Measurements from ENCODE around the gene SV2C.
"Not testable (repeated sequence)": the region's sequence is repeated elsewhere in the genome, so short reads cannot be mapped to it uniquely, and the experiment has no call there.

SV2C gene

GRCh38 chr5:76298852-76299251 lies 215.7 kb downstream of the SV2C start:
- no peak for DNase-seq (ENCODE audit: low read depth in 2 of 2)

GRCh38 chr5:76299592-76299991 lies 216.4 kb downstream of the SV2C start:
- no peak for DNase-seq (ENCODE audit: low read depth in 2 of 2)

- not testable (repeated sequence) for DNase-seq (ENCODE audit: low read depth in 2 of 2)
Observed at GRCh38 chr5:76301932-76302331, 218.7 kb downstream of the SV2C start.

- DNase-seq (ENCODE audit: low read depth in 2 of 2) = not testable (repeated sequence)
Observed at GRCh38 chr5:76302661-76303060, 219.5 kb downstream of the SV2C start.

- DNase-seq (ENCODE audit: low read depth in 2 of 2) = peak in 1 of 2 donors; percentile 4
Observed at GRCh38 chr5:76303921-76304320, 220.7 kb downstream of the SV2C start.

GRCh38 chr5:76305269-76305668 lies 222.1 kb downstream of the SV2C start:
- DNase-seq (ENCODE audit: low read depth in 2 of 2) = no peak

GRCh38 chr5:76305775-76306174 lies 222.6 kb downstream of the SV2C start:
- DNase-seq (ENCODE audit: low read depth in 2 of 2) = no peak

GRCh38 chr5:76310208-76310607 lies 227.0 kb downstream of the SV2C start:
- DNase-seq (ENCODE audit: low read depth in 2 of 2) = no peak

GRCh38 chr5:76312783-76313182 lies 229.6 kb downstream of the SV2C start:
- no peak for DNase-seq (ENCODE audit: low read depth in 2 of 2)

- DNase-seq (ENCODE audit: low read depth in 2 of 2) = no peak
Observed at GRCh38 chr5:76314643-76315042, 231.5 kb downstream of the SV2C start.

- DNase-seq (ENCODE audit: low read depth in 2 of 2) = no peak
Observed at GRCh38 chr5:76319673-76320072, 236.5 kb downstream of the SV2C start.

GRCh38 chr5:76323494-76323893 lies 240.3 kb downstream of the SV2C start:
- not testable (repeated sequence) for DNase-seq (ENCODE audit: low read depth in 2 of 2)

- no peak for DNase-seq (ENCODE audit: low read depth in 2 of 2)
Observed at GRCh38 chr5:76325326-76325725, 242.1 kb downstream of the SV2C start.

- no peak for DNase-seq (ENCODE audit: low read depth in 2 of 2)
Observed at GRCh38 chr5:76325876-76326491, 242.8 kb downstream of the SV2C start.

- no peak for DNase-seq (ENCODE audit: low read depth in 2 of 2)
Observed at GRCh38 chr5:76326577-76327302, 243.6 kb downstream of the SV2C start.

- no peak for DNase-seq (ENCODE audit: low read depth in 2 of 2)
Observed at GRCh38 chr5:76329346-76329745, 246.2 kb downstream of the SV2C start.

- no peak for DNase-seq (ENCODE audit: low read depth in 2 of 2)
Observed at GRCh38 chr5:76331126-76331525, 247.9 kb downstream of the SV2C start.

- no peak for DNase-seq (ENCODE audit: low read depth in 2 of 2)
Observed at GRCh38 chr5:76332102-76332501, 248.9 kb downstream of the SV2C start.

- DNase-seq (ENCODE audit: low read depth in 2 of 2) = no peak
Observed at GRCh38 chr5:76332611-76333205, 249.5 kb downstream of the SV2C start.

- DNase-seq (ENCODE audit: low read depth in 2 of 2) = no peak
Observed at GRCh38 chr5:76333571-76333970, 250.4 kb downstream of the SV2C start.

GRCh38 chr5:76334574-76334973 lies 251.4 kb downstream of the SV2C start:
- DNase-seq (ENCODE audit: low read depth in 2 of 2) = no peak

- DNase-seq (ENCODE audit: low read depth in 2 of 2) = not testable (repeated sequence)
Observed at GRCh38 chr5:76335451-76335850, 252.3 kb downstream of the SV2C start.

- DNase-seq (ENCODE audit: low read depth in 2 of 2) = not testable (repeated sequence)
Observed at GRCh38 chr5:76336253-76336809, 253.1 kb downstream of the SV2C start.
